HG02884 (cell line): ENCODE results near the gene BIN1.
A peak's percentile ranks its signal among the peaks of the same experiment; 100 is the strongest.

ENCODE experiments used
- ATAC-seq: cut with Tn5 transposase; IDR thresholded peaks from one replicate; pipeline ENCODE4 v1.9.1; 2021; ENCODE audit warnings: mild to moderate bottlenecking, moderate library complexity; ENCODE audit not compliant: unreplicated experiment

The BIN1 gene, protein sequence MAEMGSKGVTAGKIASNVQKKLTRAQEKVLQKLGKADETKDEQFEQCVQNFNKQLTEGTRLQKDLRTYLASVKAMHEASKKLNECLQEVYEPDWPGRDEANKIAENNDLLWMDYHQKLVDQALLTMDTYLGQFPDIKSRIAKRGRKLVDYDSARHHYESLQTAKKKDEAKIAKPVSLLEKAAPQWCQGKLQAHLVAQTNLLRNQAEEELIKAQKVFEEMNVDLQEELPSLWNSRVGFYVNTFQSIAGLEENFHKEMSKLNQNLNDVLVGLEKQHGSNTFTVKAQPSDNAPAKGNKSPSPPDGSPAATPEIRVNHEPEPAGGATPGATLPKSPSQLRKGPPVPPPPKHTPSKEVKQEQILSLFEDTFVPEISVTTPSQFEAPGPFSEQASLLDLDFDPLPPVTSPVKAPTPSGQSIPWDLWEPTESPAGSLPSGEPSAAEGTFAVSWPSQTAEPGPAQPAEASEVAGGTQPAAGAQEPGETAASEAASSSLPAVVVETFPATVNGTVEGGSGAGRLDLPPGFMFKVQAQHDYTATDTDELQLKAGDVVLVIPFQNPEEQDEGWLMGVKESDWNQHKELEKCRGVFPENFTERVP

DNA sequence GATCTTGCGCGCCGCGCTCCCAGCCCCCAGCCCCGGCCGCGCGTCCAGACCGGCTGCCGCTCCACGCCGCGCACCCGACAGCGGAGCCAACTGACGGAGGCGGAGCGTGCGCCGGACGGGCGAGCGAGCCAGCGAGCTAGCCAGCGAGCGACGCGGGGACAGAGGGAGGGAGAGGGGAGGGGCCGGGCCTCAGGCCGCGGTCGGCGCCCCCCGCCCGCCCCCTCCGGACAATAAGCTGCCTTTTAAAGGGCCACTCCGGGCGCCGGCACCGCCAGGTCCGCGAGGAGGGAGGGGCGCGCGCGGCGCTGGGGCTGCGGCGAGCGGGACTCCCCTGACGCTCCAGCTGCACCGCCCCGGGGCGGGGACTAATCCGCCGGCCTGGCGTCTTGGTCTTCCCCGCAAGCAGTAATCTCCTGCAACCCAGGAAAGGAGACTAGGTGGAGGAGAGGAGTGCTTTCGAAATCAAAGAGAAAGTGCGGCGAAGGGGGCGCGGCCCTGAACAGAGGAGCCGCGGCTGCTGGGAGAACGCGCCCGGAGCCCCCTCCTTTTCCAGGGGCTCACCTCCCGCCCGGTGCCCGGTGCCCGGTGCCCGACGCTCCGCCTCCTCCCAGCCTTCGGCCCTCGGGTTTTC lies at the start of gene BIN1:
TSS of gene BIN1 (minus strand) at position 164 of the 631 bp plus-strand sequence. CDS start 211 bp downstream, outside the sequence.
- peak; percentile 86 for ATAC-seq

DNA sequence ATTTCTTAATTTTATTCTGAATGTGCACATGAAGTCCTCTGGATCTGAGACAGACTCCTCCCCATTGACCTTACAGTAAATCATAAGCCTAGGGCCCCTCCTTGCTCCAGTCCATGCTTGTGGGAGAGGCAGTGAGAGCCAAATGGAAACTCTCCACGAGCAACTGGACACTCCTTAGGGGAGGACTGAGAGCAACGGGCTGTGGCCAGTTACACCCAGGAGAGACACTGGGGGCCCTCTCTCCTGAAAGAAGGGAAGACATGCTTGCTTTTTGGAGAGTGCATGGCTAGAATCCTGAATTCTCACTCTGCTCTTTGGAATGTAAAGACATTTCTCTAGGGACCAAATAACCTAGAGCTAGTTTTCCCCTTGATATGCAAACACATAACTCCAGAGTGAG lies 49.0 kb upstream of the BIN1 start:
- ATAC-seq, result no peak

DNA sequence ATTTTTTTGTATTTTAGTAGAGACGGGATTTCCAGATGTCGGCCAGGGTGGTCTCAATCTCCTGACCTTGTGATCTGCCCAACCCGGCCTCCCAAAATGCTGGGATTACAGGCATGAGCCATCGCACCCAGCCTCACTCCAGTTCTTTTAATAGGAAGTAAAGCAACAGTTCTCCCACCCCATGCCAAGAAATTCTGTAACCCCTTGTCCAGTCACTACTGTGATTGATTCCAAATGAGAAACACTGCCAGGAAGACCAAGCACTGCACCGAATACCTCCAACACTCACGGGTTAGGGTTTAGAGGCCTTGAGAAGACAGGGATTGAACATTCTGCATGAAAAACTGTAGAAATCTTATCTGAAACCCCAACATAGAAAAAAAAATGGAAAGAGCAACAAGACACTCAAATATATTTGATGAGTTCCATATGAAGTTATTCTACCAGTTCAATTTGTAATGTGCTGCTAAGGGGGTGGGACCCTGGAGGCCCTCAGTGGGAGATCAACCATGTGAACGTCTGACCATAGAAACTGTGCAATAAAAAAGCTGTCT lies 48.2 kb upstream of the BIN1 start:
- no peak for ATAC-seq

DNA sequence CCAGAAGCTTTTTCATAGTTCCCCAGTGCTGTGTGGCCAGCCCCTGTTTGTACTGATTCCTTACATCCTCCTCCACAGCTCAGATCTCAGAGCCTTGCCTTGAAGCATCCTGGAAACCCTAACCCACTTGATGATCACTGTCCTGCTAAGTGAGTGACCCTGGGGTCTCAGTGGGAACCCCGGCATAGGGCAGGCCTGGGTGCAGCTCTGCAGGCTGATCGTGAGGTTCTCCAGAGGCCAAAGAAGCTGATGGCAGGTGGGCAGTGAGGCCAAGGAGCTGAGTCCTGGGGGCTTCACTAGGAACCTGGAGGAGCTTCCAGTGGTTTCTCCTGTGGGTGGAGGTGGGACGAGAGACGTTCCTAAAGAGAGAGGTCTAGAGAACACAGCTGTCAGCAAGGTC lies 47.4 kb upstream of the BIN1 start:
- ATAC-seq, result no peak

DNA sequence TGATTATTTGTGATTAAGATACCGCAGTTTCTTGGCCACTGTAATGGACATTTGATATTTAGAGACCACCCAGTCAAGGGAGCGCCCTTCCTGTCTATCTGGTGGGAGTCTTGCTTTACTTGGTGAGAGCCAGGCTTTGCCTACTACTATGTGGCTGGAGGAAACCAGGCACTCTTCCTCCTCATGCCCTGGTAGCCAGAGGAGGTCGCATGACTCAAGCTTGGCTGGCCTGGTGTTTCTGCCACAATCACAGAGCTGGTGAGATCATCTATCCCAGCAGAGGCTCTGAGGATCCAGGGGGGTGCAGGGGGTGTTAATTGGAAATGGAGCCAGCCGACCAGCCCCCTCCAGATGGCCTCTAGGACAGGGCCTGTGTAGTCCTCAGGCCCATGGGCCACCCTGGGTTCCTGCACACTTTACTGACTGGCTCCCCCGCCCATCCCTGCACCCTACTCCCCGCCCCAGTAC lies 46.8 kb upstream of the BIN1 start:
- ATAC-seq, result no peak

DNA sequence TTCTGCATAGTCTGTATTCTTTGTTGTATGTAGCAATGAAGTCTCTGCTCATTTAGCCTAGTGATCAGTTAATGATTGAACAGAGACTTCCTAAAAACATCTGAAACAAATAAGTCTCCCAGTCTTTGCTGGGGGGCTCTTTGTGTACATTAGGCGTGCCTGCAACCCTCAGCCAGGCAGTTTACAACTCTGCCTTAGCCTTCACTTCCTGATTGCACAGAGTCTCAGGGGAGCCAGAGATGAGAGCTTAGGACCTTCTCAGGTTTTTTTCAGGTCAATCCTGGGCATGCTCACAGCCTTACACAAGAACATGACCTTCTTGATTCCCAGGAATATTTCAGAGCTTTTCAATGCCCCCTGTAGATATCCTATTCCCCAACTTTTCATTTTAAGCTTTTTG lies 44.0 kb upstream of the BIN1 start:
- ATAC-seq, result no peak

DNA sequence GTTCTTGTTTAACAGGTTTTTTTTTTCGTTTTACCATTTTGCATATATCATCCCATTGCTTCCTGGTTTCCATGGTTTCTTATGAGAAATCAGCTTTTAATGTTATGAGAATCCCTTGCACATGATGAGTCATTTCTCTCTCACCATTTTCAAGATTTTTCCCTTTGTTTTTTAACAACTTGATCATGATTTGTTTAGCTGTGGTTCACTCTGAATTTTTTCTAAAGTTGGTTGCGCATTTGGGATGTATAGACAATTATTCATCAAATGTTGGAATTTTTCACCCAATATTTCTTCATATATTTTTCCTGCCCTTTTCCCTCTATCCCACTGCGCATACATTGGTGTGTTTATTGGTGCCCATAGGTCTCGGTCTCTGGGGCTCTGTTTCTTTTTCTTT lies 42.4 kb upstream of the BIN1 start:
- ATAC-seq, result no peak

DNA sequence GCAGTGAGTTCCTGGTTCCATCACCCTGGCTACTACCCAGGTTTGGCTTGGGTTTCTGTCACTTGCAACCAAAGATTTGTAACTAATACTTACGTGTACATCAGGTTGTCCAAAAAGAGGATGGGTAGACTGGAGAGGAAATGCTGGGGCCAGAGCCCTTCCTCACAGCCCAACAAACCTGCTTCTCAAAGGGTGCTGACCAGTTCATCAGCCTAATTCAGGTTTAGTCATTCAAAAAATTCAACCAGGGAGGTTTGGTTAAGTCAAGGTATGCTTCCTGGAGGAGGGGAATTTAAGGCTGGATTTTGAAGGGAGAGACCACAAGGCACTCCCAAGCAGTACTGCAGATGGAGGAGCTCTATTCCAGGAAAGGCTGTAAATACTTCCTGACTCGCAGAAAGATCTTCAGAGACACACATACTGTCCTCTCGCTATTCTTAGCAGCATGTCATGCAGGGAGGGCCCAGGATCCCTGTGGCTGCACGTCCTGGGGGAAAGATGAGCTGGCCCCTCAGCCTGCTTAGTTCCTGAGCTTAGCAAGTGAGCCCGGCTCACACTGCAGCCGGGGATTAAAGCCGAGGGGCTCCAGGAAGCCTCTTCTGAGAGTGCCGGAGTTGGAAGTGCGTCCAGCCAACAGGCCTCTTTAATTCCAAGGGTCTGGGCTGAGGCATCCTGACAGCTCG lies 40.0 kb upstream of the BIN1 start:
- ATAC-seq, result no peak

DNA sequence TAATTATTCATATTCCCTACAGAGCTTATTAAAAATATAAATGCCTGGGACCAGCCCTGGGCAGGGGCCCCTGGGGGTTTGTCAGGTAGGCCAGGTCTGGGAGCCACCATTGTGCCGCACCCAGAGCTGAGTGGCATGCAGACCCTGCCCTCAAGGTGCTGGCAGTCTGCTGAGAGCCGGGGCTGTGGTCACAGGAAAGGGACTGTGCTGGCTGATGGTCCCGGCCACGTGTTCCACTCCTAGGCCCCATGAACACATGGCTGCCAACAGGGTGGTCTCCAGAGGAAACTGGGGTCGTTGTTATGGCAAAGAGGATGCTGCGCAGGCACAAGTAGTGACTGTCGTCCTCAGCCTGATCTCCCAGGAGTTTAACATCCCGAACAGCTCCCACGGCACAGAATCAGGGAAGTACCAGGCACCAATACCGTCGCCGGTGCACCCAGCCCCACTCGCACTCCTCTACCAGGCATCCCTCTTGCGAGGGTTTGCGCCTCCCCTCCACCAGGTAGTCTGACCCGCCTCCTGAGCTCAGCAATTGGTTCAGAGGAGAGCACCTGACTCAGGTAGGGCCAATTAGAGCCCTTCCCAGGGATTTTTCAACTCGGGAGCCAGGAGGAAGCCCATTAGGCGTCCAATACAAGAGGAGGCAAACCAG lies 39.2 kb upstream of the BIN1 start:
- no peak for ATAC-seq

DNA sequence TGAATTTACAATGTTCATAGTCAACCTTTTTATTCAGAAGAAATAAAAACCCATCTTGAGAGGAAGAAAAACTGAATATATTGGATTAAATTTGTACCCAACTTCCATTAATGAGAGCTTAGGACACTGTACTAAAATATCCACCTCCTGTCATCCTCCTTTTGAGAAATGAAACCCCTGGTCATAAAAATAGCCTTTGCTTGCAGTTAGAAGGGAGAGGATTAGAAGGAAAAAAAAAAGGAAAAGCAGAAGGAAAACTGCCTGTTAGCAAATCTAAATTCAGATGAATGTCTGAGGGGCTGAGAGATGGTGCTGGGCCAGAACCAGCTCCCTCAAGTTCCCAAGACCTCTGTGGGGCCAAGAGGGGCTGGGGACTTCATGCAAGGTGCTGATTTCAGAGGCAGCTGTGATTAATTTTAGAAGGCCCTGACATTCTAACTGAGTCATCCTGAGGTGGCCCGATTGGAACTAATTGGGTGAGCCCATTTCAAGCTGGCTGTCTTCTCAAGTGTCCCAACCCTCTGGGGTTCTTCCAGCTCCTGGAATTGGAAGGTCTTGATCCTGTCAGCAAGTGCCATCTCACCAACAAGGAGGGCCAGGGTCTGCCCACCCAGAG lies 38.4 kb upstream of the BIN1 start:
- no peak for ATAC-seq

DNA sequence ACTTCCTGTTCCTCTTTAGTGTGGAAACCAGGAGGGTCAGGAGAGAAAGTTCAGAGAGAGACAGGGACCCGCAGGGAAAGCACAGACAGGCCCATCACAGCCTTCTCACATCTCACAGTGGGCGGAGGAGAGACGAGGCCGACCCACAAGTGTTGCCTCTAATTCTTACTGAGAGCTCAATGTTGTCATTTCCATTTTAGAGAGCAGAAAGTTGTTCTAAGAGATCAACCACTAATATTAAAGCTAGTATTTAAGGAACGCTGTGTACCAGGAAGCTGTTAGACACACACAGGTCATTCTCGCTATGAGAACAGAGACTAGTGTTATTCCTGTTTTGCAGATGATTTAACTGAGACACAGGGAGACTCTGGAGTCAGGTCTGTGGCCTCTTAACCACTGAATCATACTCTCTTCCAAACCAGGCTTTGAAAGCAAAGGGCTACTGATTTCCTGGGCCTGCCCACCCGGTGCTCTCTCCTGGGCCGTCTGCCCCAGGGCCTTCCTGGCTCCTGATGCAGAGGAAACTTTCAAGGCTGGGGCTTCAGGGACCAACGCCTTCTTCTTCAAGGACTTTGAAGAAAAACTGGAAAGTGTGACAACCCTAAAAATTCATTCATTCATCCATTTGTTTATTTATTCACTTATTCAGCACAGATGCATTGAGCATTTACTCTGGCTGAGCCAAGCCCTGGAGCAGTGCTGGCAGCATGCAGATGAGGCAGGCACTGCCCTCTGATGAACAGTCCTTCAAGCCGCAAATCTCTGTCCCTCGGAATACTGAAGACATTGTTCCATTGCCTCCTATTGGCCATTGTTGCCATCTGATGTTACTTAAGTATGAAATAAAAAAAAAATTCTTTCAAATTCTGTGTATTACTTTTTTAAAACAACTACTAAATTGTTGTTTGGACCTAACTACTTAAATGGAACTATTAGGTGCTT lies 37.2 kb upstream of the BIN1 start:
- no peak for ATAC-seq

DNA sequence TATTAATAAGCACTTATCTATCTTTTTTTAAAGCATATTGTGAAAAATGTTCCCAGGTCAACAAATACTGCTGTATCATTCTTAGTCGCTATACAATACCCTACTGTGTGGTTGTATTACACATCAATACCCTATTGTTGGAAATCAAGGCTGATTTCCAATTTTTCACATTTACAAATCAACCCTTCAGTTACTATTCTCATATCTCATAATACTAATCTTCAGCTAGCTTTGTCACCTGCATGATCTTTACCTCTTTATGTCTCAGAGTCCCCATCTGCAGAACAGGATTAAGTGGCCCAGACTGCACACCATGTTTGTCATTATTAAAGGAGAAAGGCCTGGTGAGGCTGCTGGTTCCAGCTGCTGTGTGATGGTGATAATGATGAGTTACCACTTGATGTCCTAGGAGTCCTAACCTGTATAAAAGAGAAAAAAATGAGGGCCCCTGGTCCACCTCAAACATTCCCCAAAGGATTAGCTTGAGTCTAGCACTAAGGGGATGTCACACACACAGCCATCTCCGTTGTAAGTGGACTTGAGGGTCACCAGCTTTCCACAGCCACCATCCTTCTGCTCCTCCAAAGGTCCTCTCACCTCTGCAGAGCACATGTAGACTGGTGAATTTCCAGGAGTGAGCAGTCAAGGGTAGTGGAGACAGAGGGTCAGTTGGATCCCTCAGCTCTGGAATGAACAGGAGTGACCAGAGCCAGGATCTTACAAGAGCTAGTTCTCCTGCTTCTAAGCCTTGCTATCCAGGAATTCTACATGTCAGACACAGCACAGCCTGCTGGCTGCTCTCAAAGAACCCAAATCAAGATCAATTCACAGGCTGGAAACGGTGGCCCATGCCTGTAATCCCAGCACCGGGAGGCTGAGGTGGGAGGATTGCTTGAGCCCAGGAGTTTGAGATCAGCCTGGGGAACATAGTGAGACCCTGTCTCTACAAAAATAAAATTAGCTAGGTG lies 36.0 kb upstream of the BIN1 start:
- ATAC-seq, result no peak

DNA sequence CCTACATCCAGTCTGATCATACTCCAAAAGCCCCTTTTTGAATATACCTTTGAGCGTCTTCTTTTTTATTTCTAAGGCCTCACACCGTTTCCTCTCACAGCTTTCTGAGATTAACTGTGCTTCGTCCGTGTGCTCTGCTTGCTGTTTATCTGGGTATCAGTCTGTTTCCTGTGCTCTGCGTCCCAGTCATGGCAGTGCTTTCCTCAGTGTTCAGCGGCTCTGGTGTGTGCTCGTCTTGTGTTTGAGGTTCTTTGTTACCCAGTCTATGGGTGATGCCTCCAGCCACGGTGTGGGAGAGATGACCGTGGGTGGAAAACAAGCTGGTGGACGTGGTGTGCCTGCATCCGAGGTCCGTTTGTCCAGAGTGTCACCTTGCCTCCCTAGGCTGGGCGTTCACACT lies 33.6 kb upstream of the BIN1 start:
- ATAC-seq, result no peak

DNA sequence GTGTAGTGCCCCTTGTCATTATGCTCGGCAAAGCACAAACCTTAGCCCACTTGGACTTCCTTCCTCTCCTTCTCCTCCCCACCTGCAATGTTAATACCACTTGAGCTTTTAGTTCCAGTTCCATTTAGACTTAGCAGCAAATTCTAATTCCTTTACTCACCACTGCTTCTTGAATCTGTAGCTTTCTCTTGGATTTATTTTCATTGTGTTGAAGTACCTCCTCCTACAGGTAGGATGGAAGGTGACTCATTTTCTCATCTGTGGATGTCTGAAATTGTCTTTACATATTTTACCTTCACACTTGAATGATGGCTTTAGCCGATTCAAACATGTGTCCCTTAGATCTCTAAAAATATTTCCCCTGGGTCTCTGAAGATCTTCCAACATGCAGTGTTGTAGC lies 32.8 kb upstream of the BIN1 start:
- ATAC-seq, result no peak

DNA sequence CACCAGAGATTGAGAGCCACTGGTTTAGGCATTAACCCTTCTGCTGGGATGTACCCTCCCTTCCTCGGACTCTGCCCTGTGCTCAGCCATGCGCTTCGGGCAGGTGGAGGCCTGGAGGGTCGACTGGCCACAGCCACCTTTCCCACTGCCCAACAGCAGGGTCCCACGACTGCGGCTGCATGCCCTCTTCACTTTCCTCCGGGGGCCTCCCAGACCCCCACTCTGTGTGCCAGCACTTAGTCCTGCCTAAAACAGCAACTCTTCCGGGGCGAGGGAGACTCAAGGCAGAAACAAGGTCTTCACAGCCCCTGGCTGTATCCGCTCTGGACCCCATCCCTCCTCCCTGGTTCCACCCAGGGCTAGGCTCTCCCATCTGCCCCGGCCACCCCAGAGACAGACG lies 31.3 kb upstream of the BIN1 start:
- ATAC-seq, result no peak

DNA sequence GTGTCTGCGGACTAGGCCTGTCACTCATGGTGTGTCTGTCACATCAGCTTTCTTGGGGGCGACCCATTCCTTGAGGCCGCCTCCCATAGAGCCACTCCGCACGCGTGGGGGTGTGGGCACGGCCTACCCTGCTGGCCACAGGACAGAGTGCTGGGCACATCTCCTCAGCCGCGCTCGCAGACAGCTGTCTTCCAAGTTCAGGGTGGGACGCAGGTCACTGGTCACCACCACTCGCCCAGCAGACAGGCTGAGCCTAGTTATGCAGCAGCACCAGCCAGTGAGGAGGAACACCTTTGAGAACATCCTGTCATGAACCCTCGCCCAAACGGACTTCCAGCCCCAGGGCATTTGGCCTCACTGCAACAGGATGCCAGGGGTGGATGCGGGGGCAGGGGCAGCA lies 30.8 kb upstream of the BIN1 start:
- no peak for ATAC-seq

DNA sequence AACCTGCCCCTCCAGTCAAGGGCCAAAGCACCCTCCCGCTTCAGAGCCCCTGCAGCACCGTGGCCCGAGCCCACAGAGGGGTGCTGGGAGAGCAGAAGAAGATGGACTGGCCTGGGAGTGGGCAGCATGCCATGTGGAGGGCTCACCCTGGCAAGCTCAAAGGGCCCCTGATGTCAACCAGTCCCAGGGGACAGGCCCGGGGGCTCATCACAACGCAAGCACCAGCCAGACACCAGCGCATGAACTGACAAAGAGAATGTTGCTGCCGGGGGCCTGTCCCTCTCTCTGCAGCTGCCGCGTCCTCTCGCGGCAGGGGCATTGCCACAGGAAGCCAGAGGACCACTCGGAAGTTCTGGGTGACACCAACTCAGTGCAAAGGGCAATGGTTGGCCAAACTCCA lies 30.3 kb upstream of the BIN1 start:
- no peak for ATAC-seq
